Fibroblast of upper back skin (primary cell): ENCODE results near the gene APOL4.
"Not testable (repeated sequence)": the region's sequence is repeated elsewhere in the genome, so short reads cannot be mapped to it uniquely, and the experiment has no call there.

Source experiments
- DNase-seq: peaks from one replicate; pipeline ENCODE4 v3.0.0-alpha.2; 2013

APOL4 gene

DNA sequence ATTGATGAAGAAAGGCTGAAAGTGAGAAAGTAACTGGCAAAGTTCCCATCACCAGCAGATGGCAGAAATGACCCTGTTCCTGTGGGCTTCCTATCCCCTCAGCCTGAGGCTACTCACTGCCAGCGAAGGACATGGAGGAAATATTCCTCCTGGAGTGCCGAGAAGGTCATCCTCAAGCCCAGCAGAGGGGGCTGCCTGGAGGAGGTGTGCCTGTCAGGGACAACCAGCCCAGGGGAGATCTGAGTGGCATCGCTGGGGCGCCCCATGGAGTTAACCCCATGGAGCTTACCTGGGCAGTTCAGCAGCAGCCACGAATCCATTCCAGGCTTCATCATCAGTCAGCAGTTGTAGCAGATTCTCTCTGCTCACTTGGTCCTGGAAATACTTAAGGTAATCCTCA, 29.4 kb upstream of the APOL4 start:
- not testable (repeated sequence) for DNase-seq

DNA sequence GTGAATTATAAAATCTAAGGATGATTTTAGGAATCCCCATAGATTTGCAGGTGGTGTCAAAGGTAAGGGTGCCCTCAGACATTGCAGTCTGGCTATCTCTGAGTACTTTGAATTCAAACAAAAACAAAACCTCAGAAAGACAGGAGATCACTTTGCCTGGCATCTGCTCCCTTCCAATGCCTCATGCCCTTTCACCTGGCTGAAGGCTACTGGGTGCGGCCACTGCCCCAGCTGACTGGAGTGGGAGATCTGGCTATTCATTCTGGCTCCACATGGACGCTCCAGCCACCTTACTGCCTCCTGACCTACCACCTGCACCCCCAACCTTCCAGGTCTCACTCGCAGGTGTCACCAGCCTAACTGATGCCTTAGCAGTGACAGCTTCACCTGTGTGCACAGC, 28.0 kb upstream of the APOL4 start:
- not testable (repeated sequence) for DNase-seq

DNA sequence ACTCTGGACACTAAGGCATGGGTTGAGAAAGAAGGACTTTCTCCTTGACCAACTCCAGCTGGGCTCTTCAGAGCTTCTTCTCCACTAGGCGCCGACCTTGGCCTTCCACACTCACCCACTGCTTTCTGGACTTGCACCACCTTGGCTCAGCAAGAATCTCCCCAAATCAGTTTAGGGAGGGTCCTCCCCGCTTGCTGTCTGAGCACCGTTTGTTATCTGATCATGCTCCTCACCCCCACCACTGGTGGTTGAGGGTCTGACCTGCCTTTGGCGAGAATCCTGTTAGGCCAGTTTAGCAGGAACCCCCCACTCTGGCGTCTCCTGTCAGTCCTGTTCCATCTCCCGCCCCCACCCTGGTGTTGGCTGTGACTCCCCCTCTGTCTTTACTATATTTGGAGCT, 27.3 kb upstream of the APOL4 start:
- DNase-seq, result no peak

DNA sequence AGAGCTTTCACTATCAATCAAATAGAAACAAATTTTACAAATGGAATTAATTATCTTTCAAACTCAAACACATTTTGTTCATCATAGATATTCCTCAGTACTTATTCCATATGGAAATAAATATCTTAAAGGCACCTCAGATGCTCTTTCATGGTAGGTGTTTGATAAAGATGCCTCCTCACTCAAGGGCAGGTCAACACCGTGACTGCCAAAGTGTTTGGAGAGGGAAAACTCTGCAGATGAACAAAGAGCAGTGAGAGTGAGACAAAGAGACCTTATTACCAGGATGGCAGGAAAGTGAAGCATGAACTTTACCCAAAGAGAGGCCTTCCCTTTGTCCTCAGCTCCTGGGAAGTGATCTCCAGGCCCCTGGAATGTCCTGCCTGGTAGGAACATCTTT, 26.8 kb upstream of the APOL4 start:
- not testable (repeated sequence) for DNase-seq

DNA sequence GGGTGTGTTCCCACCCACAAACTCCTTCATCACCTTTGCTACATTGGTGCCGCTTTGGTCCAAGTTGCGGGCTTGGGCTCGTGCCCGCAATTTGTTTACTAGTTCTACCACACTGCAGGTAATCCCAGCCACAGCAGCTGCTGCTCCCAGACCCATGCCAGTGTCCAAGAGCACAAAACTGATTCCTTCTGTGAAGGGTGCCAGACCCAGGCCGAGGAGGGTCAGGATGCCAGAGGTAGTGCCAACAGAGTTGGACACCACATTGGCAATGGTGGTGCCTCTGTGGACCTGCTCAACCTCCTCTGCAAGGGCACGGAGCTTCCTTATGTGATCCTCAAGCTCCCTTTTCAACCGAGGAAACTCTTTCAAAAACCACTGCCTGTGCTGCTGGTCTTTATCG, 26.2 kb upstream of the APOL4 start:
- DNase-seq, result no peak

DNA sequence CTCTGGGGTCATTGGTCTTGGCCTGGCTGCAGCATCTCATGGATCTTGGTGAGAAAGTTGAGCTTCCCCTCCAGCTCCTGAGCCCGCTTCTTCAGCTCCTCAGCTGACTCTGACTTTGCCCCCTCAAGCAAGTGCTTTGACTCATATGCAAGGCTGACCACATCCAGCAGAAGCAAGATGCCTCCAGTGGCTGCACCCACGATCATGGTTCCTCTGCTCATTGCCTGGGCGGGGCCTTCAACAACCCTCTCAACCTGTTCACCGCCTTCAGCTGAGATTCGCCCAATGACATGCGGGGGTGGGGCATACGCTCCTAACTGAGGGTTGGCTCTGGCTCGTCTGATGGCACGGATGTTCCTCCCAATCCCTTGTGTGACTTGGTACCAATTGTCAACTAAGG, 25.8 kb upstream of the APOL4 start:
- DNase-seq, result no peak

DNA sequence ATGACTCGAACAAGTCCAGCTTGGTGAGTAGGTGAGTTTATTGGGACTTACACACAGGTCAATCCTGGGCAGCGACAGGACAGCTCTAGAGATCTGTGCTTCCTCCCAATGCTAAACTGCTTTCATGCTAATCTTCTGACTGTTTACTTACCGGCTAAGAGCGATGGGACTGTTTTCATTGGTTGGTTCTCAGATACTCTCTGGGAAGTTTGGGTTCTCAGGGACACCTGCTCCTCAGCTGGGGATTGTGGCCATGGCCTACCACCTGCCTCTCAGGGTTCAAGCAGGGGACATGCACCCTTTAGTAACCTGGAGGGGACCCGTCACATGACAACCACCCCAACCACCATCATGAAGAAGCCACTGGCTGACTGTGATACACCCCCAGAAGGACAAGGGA, 24.6 kb upstream of the APOL4 start:
- DNase-seq, result no peak

DNA sequence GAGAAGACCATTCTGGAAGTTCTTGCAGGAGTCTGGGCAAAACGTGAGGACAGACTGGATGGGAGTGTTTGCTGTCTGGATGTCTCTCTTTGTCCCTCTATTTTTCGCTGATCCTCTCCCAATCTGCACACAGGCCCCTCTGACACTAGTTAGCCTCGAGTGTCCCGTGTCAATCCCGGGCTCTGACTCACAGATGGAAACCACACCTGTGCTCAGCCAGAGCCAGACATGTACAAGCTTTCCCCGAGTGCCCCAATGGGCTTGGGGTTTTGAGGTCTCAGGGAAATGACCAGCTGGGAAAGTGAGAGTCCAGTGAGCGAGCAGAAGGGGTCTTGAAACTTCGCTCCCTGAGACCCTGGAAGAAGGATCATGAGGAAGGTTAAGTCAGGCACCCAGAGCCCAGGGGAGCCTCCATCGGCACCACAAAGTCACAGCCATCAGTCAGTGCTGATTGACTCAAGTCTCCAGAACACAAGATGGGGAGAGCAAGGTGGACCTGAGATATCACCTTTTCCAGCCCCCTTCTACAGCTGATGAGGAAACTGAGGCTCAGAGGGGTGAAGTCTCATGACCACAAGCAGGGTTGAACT, 23.8 kb upstream of the APOL4 start:
- DNase-seq, result no peak

DNA sequence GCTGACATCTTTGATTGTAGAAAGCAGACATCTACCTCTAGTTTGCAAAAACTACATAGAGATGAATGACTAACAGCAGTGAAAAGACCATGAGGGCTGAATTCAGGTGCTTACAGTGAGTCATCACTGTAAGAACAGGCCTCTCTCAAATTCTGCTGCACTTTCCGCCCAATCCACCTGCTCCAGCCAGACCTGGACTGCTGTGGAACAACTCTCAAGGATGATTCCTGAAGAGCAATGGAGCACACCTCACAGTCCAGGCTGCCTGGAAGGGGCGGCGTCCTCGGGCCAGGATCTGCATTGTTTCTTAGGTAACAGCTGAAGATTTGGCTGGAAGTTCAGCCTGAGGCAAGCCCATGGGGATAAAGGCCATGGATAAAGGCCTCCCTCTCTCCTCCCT, 22.6 kb upstream of the APOL4 start:
- no peak for DNase-seq

DNA sequence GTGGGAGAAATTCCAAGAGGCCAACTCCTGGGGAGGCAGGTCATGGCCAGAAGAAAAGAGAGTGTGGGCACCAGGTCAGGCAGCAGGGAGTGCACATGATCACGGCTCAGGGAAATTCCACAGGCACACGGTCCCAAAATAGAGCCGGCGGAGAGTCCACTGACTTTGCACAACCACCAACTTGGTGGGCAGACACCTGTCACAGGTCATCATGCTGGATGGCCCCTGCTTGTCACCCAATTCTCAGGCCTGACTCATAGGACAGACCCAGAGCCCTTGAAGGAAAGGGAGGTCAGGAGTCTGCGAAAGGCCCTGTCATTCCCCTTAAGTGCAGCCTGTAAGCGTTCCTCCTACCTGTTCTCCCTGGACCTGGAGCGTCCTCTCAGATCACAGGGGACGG, 21.9 kb upstream of the APOL4 start:
- DNase-seq, result no peak

DNA sequence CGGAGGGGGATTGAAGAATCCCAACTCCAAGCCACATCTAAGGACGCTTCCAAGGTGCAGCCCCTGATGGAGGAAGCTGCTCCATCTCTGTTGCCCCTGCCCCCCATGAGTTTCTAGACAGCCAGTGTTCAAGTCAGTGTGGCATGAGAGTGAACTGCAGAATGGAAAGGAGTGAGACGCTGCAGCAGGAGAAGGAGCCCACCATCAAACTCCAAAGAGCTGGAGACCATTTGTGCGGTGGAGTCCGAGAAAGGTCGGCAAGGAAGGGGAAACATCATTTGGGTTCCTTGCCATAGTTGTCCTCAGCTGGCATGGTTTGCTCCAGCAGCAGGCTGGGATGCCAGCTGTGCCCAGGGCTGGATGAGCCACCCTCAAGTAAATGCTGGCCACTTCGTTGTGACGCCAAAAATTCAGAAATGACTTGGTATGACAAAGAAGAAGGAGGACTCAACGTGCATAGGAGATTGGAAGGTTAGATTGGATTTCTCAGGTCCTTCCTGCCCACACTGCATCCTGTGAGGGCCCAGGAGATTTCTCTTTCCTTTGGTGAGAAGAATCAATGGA, 21.4 kb upstream of the APOL4 start:
- no peak for DNase-seq

DNA sequence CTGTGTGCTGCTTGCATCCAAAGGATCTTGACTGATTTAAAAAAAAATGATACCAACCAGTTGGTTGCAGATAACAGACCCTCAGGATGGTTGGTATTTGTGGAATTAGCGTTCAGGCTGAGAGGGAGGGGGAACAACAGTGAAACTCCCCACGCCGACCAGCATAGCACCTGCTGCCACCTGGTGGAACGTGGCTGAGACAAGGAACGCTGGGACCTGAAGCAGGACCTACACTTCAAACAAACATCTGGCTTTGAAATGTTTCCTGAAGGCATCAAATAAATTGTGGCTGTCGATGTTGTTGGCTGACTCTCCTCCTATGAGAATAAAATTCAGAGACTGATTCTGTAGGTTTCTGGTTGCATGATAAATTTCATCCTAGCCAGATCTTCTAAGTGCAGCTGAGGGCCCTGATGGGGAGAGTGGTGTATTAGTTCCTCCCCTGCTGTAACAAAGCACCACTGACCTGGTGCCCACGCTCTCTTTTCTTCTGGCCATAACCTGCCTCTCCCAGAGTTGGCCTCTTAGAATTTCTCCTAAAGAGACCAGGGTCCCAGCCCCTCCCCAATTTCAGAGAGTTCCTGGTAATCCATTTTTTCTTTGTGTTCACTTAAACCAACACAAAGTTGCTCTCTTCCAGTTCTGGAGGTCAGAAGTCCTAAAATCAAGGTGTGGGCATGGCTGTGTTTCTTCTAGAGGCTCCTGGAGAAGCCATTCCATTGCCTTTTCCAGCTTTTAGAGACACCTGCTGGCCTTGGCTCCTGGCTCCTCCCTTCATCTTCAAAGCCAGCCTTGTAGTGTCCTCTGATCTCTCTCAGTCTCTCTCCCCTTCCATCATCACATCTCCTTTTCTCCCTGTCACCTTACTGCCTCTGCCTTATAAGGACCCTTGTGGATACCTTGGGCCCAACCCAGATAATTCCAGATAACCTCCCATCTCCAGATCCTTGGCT, 20.5 kb upstream of the APOL4 start:
- DNase-seq, result peak; percentile 45

DNA sequence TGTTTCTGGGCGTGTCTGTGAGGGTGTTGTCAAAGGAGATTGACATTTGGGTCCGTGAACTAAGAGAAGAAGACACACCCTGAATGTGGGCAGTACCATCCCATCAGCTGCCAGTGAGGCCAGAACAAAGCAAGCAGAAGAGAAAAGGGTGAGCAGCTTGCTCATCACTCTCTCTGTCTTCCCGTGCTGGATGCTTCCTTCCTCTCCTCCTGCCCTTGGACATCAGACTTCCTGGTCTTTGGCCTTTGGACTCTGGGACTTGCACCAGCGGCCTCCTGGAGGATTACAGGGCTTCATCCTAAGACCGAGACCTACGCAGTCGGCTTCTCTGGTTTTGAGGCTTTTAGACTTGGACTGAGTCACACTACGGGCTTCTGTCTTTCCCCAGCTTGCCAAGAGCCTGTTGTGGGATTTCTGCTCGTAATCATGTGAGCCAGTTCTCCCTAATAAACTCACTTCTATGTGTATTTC, 18.9 kb upstream of the APOL4 start:
- DNase-seq, result peak; percentile 53

DNA sequence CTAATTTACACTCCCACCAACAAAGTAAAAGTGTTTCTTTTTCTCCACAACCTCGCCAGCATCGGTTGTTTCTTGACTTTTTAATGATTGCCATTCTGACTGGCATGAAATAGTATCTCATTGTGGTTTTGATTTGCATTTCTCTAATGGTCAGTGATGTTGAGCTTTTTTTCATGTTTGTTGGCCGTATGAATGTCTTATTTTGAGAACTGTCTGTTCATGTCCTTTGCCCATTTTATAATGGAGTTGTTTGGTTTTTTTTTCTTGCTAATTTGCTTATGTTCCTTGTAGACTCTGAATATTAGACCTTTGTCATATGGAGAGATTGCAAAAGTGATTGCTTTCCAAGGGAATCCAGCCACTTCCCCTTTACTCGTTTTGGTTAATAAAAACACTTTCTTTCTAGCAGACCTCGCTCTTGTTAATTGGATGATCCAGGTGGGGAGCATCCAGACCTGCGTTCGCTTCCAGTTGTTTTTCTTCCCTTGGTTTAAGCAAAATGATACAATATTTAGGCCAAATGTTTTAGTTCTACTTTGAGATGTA, 17.1 kb upstream of the APOL4 start:
- DNase-seq, result no peak

DNA sequence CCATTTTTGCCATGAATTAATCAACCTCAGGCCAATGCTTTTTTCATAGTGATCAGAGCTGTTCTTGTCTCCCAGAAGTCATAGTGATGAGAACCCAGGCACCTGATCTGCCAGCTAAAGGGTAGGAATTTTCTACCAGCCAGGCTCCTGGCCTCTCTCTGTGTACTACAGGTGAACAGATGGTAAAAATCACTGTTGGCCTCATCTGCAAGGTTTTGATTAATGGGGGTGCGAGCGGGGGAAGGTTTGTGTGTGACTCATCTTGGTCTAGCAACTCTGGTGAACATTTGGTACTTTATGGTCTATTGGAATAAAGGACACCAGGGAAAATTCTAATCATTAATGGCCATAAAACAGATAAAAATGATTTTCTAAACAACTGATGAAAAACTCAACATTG, 14.4 kb upstream of the APOL4 start:
- no peak for DNase-seq

DNA sequence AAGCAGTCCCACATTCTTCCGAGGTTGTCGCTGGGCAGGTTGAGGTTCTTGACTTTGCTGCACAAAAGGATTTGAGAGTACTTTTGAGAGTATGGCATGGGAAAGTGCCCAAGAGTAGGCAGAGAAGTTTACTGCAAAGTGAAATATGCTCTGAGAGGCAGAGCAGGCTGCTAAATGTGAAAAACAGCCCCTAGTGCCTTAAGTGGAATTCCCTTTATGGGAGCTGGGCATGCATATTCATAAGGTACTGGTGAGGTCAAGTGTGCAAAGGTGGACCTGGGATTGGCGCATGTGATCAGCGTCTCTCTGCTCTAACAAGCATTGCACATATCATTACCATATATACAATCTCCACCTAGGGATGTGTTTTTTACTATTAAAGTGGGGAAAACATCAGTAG, 12.0 kb upstream of the APOL4 start:
- DNase-seq, result no peak

DNA sequence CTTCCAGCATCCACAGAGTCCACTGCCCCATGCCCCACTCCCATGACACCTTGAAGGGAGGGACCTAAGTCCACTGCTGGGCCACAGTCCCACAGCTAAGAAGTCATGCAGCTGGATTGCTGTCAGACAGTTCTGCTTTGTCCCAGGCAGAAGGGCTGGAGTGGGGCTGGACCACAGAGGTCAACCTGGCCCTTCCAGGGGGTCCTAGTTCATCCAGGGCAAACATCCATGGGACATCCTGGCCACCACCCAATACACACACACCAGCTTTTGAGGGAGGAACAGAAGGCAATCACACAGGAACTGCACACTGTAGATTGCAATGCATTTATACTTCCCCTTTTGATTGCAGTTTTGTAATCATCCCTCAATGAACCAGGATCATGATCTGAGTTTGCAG, 11.3 kb upstream of the APOL4 start:
- no peak for DNase-seq

DNA sequence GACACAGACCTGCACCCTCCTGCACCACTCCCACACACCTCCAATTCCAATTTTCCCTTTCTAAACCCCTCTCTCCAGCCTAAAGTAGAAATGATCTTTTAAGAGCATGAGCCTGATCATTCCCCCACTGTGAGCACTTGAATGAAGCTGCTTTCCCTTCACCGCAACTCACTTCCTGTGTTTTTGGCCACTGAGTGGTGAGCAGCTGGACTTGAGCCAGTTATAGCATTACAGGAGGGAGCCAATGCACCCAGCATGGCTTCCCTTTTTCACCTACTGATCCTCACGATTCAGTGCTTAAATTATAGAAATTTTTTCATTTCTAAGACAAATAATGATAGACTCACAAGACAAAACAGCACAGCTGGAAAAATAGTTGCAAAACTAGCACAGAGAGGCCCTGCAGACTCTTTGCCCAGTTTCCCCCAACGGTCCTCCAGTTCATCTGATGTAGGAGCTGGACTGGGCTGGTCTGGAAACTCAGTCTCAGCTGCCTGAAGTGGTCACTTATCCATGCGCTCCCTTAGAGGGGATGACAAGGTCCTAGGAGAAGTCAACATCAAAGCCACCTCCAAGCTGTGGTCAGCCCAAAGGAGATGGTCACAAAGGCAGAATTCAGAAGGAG, 9.7 kb upstream of the APOL4 start:
- peak; percentile 71 for DNase-seq

DNA sequence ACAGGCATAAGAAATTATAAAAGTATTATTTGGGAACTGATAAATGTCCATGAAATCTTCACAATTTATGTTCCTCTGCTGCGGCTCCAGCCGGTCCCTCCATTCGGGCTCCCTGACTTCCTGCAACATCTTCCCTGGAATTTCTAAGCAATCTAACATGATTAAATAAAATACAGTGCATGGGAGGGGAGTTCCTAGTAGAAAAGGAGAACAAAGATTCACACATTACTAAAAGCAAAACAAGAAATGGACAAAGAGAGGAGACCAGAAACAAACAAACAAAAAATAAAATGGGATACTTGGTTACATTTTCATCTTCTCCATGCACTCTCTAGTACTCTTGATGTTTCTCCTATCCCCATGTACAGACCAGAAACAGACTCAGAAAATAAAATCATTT, 8.6 kb upstream of the APOL4 start:
- no peak for DNase-seq

DNA sequence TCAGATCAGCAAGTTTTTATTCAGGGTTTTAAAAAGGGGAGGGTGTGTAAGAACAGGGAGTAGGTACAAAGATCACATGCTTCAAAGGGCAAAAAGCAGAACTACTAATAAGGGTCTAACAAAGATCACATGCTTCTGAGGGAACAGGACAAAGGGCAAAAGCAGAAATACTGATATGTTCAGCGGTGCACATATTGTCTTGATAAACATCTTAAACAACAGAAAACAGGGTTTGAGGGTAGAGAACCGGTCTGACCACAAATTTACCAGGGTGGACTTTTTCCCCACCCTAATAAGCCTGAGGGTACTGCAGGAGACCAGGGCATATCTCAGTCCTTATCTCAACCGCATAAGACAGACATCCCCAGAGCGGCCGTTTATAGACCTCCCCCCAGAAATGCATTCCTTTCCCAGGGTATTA, 7.9 kb upstream of the APOL4 start:
- DNase-seq, result not testable (repeated sequence)

DNA sequence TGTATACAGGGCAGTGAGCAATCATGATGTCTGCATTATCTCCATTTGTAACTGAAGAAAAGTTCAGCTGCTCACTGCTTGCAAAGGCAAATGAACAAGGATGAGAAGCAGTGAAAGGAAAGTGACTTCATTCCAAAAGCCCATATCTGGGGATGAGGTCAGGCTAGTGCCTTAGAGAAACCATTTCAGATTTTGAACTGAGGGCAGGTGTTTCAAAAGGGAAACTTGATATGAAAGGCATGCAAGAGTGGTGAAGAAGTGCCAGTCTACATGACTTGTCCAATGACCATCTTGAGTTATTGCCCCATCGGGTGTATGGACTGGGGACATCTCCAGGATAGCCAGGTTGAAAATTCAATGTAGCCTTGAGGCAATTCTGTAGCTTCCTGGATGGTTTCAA, 7.3 kb upstream of the APOL4 start:
- DNase-seq, result no peak

DNA sequence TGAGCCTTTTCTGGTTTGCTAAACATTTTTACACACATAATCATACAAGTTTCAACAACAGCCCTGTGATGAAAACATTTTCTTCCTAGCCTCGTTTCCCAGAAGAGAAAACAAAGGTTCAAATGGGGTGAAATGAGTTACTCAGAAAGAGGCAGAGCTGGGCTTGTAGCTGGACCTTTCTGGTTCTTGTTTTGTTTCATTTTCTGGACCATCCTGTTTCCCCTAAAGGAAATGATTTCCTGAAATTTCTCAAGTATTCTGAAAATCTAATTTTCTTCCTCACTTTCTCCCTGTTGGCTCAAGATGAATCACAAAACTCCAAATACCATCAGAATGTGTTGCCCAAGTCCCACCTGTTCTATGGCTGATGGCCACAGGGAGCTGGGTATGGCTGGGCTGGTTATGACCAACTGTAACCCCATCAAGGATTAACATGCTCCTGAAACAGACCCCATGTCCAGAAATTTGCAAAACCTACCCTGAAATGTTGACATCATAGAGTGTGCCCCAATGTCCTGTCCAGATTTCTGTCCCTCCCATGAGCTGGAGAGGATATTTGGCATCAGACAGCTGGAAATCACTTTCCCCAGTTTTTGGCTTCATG, 6.7 kb upstream of the APOL4 start:
- DNase-seq, result no peak

DNA sequence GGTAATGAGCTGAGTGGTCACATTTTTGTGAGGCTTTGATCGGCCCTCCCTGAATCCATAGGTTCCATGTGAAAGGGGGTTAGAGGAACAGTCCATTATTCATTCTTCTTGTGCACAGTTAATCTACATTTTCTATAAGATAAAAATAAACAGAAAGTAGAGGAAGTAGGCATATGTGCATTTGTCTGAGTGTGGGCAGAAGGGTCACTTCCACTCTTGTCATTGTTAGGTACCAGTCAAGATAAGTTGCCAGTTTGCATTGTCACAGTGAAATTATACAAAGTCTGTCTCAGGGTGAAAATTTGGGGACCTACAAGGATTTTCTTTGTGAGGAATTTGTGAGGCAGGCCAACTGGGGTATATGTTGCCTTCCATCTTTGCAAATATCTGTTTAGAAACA, 4.6 kb upstream of the APOL4 start:
- no peak for DNase-seq
